ENCODE measurements around the gene CPN1.
"Not testable (repeated sequence)": the region's sequence is repeated elsewhere in the genome, so short reads cannot be mapped to it uniquely, and the experiment has no call there.

The CPN1 gene

DNA sequence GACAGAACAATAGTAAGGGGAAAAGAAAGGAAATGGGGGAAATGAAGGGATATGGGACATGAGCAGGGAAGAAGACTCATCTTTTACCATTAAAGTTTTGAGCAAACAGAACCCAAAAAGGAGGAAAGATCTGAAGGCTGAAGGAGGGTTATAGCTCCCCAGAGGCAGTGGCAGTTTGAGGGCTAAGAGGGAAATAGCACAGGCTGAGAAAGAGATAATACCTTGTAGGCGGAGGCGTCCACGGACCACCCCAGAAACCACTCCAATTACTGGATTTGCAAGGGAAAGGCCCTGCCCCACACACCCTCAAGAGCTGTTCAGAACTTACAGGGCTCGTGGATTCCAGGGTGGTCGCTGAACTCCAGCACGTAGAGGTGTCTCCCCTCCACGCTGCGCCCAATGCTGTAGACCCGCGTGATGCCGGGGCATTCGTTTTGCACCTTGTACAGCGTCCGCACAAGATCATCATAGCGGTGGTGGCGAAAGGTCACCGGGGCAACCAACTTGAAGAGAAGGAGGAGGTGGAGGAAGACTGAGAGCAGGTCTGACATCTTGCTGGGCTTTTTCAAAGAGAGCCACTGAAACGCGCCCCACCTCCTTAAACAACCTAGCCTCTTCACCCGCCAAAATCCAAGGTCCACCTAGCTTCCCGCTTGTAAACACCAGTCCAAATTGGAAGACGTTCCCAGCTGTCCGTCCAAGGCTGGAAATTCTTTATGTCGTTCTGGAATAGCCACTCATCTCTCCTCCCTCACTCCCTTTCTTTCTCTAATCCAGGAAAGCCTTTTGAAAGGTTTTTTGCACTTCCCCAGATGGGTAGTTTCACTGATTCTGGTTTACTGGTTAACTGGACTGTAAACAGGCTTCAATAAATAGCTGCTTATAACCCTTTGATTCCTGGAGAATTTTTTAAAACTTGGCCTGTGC lies at the start of gene CPN1:
Gene CPN1 (minus strand): TSS at position 795 of the 927 bp plus-strand sequence. CDS start 244 bp downstream, at position 551.
- no peak for DNase-seq

DNA sequence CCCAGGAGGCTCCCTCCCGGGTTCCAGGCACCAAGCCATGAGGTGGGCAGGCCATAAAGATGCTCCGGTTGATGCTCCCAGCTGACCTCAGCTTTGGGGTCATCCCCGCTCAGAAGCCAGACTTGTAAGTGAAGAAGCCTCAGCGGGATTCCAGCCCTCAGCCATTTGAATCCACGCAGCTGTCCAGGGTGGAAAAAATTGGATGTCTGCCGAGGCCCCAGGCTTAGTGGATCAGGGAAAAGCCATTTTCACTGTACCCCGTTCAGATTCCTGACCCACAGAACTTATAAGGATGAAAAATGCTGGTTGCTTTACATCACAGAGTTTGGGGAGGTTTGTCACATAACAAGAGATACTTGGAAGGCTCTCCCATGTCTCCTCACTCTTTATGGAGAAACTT lies 49.2 kb upstream of the CPN1 start:
- DNase-seq, result no peak

DNA sequence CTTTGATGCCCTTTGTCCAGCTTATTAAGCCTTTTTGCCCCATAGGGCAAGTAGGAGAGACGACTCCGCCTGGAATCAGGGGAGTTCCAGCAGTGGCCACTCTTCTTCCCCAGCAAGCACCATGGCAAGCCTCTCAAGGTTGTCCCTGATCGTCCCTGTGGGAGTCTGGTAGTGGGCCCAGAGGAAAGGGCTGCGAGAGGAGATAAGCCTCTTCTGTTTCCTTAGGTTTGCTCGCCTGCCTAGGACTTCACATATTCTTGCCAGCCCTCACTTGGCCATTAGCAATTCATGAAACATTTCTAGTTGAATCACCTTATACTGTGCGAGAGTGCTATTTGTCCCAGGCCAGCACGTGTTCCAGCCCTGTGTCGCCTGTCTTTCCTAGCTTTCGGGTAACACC lies 47.8 kb upstream of the CPN1 start:
- DNase-seq, result no peak

DNA sequence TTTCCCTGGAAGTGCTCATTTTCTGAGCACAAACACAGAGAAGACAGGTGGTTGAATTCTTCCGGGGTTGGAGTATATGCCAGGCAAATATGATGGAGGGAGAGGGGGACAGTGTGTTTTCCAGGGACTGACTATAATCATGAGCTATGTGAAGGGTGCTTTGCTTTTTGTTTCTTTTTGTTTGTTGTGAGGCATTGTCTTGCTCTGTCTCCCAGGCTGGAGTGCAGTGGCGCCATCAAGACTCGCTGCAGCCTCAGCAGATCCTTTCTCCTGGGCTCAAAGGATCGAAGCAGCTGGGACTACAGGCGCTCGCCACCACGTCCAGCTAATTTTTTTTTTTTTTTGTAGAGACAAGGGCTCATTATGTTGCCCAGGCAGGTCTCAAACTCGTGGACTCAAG lies 47.3 kb upstream of the CPN1 start:
- DNase-seq, result no peak

DNA sequence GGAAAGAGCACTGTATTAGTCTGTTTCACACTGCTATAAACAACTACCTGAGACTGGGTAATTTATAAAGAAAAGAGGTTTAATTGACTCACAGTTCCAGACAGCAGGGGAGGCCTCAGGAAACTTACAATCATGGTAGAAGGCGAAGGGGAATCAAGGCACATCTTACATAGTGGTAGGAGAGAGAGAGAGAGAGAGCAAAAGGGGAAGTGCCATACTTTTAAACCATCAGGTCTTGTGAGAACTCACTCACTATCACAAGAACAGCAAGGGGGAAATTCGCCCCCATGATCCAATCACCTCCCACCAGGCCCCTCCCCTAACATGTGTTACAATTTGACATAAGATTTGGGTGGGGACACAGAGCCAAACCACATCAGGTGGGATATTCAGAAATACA lies 43.7 kb upstream of the CPN1 start:
- DNase-seq, result not testable (repeated sequence)

DNA sequence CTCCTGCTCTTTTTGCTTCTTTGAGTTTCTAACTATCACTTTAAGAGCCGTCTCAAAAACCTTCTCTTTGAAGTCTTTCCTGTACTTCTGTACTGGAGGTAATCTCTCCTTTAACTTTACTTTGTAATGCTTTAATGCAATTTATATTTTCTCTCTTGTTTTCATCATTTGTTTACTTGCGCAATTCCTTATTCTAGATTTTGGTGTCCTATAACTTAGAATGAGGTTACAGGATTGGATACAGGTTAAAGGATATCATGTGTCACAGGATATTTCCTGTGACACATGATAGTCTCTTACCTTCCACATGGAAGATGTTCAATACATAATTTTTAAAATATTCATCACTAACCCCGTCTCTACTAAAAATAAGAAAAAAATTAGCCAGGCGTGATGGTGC lies 42.4 kb upstream of the CPN1 start:
- no peak for DNase-seq

DNA sequence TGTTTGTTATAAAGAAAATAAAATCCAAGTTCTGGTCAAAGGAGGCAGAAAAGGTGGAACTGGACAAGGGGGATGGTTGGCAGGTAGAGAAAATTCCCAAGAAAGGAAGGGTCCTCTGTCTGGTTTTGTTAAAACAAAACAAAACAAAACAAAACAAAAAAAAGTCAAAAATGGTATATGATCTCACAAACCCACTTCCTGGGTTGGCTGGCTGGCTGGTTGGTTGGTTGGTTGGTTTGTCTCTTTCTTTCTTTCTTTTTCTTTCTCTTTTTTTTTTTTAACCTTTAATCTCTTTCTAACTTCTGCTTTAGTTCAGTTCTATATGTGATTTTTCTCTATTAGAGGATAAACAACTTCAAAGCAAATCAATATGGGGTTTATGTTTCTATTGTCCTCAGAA lies 41.1 kb upstream of the CPN1 start:
- no peak for DNase-seq

DNA sequence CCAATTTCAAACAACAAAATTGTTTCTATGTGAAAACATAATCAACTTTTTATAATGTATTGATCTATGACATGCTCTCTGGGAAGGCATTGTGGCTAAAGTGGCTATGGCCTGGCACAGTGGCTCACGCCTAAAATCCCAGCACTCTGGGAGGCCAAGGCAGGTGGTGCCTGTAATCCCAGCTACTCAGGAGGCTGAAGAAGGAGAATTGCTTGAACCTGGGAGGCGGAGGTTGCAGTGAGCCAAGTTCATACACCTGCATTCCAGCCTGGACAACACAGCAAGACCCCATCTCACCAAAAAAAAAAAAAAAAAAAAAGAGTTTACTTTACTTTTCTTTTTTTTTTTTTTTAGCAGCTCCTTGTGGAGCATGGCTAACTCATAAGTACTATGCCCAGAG lies 38.9 kb upstream of the CPN1 start:
- no peak for DNase-seq

DNA sequence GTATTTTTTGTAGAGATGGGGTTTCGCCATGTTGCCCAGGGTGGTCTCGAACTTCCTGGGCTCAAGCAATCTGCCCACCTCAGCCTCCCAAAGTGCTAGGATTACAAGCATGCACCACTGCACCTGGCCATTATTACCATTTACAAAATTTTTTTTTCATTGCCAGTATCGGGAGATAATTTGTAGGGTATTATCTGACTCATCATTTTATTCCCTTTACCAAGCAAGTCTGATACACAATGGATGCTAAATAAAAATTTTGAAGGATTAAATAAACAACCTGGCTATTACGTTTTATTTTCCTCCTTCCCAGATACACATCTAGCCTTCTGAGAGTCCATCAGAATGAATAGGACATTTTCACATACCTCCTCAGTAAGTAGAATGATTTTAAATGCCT lies 38.1 kb upstream of the CPN1 start:
- no peak for DNase-seq

DNA sequence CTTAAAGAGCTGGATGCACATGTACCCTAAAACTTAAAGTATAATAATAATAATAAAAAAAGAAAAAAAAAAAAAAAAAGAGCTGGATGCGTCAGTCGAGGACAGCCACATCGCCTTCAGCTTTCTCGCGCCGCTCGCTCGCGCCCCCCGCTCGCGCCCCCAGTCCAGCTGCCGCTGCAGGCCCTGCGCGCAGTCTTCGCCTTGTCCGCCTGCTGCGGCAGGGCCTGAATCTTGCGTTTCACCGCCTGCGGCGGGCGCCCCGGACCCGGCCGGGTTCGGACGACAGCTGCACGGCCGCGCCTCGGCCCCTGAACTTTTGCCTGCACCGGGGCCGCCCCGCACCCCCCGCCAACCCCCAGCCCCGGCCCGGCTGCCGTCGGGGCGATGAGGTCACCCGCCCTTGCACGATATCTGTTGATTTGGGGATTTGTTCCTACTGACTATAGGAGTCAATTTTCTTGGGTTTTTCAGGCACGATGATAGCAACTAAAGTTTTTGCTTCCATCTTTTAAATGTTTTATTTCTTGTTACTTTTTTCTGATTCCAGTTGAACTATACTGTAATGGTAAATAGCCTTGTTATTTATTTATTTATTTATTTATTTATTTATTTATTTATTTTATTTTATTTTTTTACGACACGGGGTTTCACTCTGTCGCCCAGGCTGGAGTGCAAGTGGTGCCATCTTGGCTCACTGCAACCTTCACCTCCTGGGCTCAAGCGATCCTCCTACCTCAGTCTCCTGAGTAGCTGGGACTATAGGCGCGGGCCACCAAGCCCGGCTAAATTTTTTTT lies 33.5 kb upstream of the CPN1 start:
- no peak for DNase-seq

DNA sequence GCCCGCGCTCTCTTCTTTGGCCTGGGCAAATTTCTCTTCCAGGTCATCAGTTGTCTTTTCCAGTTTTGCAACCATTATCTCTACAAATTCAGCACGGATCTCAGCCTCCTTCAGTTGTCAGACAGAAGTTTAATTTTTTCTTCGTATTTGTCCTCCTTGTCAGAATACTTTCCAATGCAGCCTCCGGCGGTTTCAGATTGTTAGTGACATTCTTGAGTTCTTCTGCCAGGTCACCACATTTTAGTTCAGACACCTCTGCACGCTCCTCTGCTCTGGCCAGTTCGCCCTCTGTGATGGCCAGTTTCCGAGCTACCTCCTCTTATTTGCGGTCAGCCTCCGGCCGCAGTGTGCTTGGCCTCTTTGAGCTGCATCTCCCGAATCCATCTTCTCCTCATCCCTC lies 32.8 kb upstream of the CPN1 start:
- DNase-seq, result no peak

DNA sequence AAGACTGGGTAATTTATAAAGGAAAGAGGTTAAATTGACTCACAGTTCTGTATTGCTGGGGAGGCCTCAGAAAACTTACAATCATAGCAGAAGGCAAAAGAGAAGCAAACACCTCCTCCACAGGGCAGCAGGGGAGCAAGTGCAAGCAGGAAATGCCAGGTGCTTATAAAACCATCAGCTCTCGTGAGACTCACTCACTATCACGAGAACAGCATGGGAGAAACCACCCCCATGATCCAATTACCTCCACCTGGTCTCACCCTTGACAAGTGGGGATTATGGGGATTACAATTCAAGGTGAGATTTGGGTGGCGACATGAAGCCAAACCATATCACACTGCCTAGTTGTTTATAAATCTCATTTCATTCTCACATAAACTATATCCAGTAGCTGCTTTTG lies 28.0 kb upstream of the CPN1 start:
- no peak for DNase-seq

DNA sequence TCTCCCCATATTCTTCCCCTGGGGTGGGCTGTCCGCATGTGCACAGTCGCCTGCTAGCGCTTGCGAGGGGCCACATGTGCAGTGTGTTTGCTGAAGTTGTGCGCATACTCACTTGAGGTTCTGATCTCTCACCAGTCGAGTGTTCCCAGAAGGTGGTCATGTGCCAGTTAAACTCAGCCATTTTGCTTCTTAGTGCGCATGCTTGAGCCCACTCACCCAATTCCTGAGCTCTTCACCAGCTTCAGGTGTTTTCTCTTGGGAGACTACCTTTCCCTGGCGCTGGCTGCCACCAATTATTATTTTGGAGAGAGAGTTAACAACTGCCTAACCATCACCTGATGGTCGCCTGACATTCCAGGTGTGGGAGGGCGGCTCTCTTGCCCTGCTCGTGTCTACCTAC lies 25.2 kb upstream of the CPN1 start:
- DNase-seq, result no peak

DNA sequence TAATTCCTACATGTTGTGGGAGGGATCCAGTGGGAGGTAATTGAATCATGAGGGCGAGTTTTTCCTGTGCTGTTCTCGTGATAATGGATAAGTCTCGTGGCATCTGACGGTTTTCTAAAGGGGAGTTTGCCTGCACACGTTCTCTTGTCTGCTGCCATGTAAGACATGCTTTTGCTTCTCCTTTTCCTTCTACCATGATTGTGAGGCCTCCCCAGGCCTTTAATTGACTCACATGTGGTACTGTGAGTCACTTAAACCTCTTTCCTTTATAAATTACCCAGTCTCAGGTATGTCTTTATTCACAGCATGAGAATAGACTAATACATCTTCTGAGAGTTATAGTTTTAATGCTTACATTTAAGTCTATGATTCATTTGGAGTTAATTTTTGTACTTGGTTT lies 22.6 kb upstream of the CPN1 start:
- no peak for DNase-seq

DNA sequence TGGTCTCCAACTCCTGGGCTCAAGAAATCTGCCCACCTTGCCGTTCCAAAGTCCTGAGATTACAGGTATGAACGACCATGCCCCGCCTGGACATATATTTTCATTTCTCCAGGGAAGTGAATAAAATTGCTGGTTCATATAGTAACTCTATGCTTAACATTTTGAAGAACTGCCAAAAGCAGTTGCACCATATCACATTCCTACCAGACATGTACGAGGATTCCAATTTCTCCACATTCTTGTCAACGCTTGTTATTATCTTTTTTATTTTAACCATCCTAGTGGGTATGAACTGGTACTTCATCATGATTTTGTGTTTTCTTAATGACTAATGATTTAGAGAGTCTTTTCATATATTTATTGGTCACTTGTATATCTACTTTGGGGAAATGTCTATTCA lies 21.9 kb upstream of the CPN1 start:
- no peak for DNase-seq

DNA sequence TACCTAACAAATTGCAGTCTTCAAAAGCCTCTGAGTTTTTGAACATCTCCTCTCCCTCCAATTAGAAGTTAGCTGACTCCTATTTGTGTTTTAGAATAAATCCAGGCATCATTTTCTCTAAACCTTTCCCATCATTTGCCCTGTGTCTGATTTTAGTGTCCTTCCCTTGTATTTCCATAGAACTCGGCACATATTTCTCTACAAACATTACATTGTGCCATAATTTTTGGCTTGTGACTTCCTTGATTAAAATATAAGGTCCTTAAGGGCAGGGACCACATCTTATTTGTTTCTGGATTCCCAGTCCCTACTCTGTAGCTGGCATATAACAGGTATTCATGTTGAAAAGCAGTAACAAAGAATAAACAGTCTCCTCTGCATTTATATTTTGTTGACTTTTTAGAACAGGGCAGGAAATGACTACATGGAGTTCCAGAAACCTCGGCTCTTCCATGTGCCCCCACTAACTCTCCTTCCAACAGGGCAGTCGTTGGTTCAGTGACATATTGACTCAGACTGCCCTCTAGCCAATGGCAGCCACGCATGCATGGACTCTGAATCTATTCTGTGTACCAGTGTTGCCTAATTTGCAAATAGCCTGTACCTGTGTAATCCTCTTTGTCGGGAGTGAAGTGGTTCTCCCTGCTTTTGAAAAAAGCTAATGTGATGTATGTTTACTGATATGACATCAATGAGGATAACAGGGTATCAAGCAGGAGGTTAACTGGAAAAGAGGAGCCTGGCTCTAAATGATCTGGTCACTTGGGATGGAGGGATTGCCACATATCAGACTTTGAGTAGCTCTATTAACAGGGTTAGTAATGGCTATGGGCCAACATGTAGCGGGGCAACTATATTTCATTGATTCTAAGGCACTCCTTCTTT lies 19.8 kb upstream of the CPN1 start:
- no peak for DNase-seq

DNA sequence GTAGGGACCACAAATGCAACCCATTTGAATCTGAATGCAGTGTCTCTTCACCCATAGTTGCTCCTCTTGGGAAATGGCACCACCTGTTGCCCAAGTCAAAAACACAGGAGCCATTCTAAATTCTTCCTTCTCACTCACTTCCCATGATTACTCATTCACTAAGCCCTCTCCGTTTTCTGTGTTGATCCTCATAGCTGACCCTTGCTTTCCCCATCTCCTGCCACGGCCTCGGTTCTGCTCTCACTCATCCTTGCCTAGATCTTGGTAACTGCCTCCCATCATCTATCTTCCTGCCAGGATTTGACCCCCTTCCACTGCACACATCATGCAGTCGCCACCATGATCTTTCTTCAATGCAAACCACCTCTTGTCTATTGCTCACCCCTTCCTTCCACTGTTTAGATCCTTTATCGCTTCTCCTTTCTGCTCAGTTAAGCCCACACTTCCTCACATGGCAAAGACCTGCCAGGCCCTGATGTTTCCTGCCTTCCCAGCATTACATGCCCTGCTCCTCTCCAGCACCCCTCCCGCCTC lies 19.0 kb upstream of the CPN1 start:
- DNase-seq, result no peak

DNA sequence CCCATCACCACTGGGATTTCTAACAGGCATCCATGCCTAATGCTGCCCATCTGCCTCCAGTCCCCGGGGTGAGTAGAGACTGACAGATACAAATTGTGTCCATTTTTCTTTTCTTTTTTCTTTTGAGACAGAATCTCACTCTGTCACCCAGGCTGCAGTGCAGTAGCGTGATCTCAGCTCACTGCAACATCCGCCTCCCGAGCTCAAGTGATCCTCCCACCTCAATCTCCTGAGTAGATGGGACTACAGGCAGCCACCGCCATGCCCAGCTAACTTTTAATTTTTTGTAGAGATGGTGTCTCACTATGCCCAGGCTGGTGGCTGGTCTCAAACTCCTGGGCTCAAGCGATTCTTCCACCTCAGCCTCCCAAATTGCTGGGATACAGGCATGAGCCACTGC lies 7.6 kb upstream of the CPN1 start:
- DNase-seq, result no peak

DNA sequence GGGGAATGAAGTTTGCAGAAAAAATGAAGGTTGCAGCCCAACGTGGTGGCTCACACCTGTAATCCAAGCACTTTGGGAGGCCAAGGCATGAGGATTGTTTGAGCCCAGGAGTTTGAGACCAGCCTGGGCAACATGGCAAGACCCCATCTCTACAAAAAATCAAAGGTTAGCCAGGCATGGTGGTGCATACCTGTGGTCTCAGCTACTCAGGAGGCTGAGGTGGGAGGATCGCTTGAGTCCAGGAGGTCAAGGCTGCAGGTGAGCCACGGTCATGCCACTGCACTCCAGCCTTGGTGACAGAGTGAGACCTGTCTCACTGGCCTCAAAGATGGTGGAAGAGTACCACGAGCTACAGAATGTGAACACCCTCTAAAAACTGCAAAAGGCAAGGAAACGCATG lies 5.0 kb upstream of the CPN1 start:
- not testable (repeated sequence) for DNase-seq

DNA sequence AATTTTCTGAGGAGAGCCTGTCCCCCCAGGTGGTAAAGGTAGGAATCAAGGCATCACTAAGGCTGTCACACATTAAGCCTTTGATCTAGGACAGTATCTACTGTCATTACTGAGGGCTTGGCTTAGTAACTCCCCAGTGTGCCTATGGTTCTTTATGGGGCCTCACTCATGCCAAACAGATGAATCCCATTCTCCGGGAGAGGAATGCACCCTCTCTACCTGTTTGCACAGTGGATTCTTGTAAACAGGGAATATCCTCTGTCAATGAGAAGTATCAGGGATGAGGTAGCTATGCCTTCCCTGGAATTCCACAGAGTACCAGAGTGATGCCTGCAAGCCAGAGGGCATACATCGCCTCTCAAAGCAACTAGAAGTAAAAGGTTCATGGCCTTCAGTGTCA lies 3.9 kb upstream of the CPN1 start:
- no peak for DNase-seq

DNA sequence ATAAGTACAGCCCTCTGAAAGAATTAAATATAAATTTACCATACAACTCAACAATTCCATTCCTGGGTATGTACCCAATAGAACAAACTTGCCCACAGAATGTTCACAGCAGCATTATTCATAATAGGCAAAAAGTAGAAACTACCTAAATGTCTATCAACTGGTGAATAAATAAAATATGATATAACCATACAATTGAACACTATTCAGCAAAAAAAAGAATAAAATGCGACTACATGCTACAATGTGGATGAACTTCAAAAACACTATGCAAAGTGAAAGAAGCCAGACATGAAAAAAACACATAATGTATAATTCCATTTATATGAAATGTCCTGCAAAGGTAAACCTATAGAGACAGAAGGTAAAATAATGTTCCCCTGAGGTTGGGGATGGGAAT lies 2.0 kb upstream of the CPN1 start:
- DNase-seq, result no peak

DNA sequence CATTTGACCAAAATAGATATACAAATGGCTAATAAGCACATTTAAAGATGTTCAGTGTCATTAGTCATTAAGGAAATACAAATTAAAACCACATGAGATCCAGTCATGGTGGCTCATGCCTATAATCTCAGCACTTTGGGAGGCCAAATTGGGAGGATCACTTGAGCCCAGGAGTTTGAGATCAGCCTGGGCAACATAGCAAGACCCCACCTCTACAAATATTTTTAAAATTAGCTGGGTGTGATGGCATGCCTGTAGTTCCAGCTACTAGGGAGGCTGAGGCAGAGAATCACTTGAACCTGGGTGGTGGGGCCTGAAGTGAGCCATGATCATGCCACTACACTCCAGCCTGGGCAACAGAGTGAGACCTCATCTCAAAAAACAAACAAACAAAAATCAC lies 607 bp upstream of the CPN1 start:
- not testable (repeated sequence) for DNase-seq

DNA sequence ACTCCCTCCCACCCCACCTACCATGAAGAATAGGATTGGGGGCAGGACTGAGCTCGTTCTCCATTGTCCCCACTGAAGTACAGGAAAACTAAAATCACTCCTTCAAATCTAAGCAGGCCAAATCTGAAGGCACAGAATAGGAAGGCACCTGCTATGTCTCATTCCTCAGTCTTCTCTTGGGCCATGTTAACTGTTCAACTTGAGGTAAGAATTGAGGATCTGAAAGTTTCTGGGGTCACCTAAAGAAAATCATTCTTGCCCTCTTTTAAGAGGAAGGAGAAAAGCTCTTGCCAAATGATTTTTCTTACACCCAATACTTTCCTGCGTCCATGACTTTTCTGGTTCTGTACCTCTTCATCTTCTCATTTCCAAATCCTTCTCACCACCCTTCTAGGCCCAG lies 4.9 kb downstream of the CPN1 start:
- DNase-seq, result no peak
